Activated CD4-positive, alpha-beta T cell treated with anti-CD3 and anti-CD28 coated beads, Interleukin-2, amount 50 U/mL, for 1 hour (primary cell): ENCODE measurements around the gene GOLGA5.

Experiments used
- DNase-seq: peaks from one replicate; pipeline ENCODE4 v3.0.0-alpha.2; 2020

GOLGA5 gene

DNA sequence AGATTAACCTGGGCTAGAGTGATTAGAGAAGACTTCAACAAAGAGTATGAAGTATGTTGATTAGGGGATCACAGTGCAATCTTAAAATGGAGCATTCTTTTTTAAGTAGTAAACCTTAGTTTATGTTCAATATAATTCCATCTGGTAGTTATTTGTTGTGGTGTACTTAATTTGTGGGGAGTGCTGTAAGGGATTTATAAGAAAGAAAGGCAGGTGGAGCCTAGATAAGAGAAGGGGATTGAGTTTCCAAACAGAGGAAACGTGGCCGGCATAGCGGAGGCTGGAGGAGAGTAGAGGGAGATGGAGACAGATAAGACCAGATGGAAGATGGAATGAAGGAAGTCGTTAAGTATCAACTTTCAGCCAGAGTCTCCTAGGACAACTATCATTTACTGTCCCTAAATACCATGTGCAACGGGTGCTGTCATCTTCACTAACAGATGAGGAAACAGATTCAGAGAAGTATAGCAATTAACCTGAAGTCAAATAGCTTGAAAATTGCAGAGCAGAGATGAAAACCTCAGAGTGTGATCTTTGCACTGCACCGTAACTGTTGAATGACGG lies 38.1 kb downstream of the GOLGA5 start:
- no peak for DNase-seq

DNA sequence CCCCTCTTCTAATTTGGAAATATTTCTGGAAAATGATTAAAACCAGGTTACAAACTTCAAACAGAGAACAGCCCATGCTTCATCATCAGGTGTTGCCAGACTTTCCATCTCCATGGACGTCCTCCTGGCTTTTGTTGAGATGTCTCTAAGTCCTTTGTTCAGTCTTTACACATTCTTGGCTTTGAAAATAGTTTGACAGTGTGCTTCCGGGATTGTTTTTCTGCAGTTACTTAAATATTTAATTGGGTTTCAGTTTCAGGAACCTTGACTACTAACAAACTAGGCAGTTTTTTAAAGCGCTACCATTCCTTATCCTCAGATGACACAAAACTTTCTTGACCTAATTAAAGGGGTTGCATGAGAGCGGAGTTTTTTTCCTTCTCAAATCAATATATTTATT lies 47.8 kb downstream of the GOLGA5 start:
- no peak for DNase-seq

DNA sequence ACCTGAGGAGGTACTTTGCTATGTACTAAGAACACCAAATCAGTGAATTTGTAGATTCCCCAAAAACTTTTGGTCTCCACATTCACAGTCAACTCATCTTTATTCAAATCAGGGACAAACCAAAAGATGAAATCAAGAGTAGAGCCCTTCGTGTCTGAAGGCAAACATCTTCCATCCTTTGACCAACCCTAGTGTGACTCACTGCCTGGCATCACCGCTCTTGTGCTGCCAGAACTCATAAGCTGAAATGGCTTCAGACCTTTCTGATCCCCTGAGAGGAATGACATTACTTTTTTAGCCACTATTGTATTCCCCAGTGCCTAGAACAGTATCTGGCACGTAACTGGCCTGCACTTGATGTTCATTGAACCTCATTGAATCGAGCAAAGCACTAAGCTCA lies 50.1 kb downstream of the GOLGA5 start:
- DNase-seq = no peak

DNA sequence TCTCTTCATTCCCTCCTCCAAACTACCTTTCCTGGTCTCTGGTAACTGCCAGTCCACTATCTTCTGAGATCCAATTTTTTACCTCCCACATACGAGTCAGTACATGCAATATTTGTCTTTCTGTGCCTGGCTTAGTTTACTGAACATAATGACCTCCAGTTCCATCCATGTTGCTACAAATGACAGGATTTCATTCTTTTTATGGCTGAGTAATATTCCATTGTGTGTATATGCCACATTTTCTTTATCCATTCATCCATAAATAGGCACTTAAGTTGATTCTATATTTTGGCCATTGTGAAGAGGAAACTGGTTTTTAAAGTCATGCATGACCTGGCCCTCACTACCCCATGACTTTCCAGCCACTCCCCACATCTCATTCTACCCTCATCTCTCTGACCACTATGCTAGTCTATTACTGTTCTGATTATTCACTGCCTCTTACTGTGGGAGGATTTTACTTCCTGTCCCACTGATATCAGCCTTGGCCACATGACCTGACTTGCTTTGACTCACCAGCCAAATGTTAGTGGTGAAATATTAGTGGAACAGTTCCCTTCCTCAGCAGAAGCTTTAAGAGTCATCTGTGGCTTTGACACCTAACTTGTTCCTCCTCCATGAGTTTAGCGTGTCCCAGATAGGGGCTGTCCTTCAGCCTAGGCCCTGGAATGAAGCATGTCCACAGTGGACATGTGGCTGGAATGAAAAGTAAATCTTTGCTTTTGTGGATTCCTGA lies 52.2 kb downstream of the GOLGA5 start:
- no peak for DNase-seq

DNA sequence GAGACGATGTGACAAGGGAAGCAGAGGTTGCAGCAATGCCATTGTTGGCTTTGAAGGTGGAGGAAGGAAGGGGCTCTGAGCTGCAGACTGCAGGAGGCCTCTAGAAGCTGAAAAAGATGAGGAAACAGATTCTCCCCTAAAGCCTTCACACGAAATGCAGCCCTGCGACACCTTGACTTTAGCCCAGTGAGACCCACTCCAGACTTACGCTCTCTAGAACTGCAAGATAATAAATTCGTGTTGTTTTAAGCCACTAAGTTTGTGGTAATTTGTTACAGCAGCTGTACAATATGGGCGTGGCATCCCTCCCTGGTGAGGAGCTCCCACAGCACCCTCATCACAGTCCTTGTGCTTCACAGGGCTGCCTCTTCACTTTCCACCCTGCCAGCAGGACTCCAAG lies 53.2 kb downstream of the GOLGA5 start:
- no peak for DNase-seq

DNA sequence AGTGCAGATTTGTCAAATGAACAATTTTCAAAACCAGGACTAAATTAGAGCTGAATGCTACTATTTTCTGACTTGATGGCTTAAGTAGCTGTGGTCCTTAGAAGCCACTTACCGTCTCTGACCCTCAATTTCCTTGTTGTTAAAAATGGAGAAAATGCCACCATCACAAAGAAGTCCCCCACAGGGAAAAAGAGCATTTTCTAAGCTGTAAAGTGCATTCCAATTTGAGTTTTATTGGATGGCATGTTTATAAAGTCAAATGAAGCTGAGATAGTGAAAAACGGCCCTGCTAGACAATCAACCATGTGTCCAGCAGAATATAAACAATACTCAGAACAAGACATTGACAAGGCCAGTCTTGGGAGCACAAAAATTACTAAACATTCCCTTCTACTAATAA lies 53.6 kb downstream of the GOLGA5 start:
- DNase-seq = no peak

DNA sequence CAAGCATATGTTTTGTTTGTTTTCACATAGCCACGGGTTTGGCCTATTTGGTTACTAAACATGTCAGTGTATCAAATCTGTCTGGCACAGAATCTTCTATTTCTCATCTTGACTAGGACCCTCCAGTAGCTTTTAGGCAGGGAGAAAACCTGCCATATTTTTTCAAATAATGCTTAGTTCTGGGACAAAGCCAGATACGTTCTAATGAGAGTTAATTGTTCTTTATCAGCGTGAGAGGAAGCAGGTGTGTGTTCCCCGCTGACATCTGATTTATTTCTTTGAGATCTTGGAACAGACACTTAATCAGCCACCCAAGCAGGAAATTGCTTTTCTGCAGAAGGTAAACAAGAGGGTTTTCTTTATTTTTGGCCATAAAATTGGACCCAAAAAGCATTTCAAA lies 54.8 kb downstream of the GOLGA5 start:
- DNase-seq = no peak

DNA sequence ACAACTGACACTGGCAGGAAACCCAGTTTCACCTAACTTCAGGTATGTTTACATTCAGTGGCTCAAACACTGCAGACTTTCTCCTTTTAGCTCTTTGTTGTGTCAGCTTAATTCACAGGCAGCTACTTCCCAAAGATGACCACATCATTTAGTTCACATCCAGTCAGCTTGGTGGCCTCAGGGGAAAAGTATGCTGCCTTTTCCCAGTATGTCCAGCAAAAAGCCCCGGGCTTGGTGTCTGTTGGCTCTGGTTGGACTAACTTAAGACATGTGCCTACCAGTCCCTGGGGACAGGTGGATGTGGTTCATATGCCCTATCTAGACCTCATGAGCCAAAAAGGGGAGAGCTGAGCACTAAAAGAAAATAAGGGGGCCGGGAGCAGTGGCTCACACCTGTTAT lies 56.4 kb downstream of the GOLGA5 start:
- no peak for DNase-seq

DNA sequence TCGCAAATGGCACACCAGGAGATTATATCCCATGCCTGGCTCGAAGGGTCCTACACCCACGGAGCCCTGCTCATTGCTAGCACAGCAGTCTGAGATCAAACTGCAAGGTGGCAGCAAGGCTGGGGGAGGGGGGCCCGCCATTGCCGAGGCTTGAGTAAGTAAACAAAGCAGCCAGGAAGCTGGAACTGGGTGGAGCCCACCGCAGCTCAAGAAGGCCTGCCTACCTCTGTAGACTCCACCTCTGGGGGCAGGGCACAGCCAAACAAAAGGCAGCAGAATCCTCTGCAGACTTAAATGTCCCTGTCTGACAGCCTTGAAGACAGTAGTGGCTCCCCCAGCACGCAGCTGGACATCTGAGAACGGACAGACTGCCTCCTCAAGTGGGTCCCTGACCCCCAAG lies 59.0 kb downstream of the GOLGA5 start:
- DNase-seq = peak; percentile 25

DNA sequence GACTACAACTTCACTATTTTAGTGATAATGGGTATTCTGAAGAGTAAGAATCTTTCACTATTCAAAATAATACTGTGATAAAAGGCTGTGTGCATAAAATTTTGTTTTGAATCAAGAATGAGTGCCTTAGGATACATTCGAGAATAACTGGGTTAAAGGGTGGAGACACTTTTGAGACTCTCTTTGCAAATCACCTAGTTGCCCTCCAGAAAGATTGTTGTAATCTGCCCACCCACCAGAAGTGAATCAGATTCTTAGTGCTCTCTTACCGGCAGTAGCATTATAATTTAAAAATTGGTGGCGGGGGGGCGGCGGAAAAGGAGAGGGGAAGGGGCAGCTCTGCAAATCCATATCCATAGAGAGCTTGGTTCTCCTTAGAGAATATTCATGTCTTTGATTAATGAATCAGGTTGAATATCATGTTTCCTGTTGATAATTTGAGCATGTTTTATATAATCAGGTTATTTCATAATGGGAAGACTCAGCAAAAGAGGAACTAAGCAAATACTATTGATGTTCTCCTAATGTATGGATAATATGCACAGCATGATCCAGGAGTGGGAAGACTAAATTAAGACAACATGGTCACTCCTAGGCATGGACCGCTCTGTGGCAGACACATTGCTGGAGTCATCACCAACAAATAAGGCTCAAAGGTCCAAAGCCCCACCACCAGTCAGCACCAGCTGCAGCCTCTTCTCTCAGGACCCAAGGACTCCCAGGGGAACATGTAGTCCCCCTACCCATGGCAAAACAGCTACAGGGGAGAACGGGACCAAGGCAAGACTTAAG lies 66.1 kb downstream of the GOLGA5 start:
- DNase-seq = no peak

DNA sequence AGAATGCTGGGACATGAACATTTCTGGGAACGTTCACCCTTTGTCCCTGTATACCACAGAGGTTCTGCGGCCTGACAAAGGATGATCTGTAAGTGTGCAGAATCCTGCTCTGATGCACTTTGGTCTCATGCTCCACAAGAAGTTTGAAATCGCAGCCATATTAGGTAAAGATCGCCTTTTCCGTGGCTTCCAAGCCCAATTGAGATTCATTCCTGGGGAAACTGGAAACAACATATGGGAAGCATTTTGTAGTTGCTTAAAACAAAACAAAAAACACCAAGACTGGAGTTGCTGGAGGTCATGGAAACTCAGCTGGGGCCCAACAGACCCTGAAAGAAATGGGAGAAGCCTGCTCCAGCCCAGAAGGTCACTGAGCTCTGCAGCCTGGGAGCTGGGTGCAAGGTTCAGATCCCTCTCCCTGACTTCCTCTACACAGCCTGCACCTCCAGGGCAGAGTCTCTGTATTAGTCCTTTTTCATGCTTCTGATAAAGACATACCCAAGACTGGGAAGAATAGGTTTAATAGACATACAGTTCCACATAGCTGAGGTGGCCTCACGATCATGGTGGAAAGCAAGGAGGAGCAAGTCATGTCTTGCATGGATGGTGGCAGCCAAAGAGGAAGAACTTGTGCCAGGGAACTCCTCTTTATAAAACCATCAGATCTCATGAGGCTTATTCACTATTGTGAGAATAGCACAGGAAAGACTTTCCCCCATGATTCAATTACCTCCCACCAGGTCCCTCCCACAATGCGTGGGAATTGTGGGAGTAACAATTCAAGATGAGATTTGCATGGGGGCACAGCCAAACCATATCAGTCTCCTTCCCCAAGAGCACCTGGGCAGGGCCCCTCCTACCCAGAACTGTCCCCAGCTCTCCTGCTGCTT lies 68.0 kb downstream of the GOLGA5 start:
- no peak for DNase-seq

DNA sequence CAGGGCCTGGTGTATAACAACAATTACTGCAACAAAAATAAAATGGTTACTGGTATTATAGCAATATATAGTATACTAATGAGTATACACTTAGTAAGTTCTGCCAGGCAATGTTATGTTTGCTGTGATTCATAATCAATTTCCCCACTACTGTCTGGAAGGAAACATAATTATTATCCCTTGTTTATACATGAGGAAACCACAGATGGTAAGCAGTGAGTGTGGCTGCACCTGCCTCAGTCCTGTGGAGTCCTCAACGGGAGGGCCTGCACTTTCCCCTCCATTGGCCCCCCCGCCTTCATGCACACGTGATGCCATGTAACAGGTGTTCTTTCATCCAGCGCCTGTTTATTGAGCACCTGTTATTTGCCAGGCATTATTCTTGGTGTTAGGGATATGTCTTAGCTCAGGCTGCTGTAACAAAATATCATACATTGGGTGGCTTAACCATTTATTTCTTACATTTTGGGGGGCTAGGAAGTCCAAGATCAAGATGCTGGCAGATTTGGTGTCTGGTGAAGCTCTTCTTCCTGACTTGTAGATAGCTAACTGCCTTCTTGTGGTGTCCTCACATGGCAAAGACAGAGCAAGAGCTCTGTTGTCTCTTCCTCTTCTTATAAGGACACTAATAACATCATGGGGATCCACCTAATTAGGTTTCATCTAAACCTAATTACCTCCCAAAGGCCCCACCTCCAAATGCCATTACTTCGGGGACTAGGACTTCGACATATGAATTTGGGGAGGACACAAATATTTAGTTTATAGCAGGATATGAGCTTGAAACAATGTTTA lies 69.4 kb downstream of the GOLGA5 start:
- no peak for DNase-seq

DNA sequence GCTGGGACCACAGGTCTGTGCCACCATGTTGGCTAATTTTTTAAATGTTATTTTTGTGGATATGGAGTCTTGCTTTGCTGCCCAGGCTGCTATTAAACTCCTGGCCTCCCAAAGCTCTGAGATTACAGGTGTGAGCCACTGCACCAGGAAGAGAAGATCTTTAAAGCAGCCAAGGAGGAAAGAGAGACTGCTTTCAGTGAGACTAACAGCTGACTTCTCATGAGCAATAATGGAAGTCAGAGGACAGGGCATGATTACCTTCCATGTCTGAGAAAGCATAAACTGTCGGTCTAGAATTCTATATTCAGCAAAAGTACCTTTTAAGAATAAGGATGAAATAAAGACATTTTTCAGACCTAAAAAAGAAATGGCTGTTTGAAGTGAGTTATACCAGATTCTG lies 71.6 kb downstream of the GOLGA5 start:
- DNase-seq = no peak

DNA sequence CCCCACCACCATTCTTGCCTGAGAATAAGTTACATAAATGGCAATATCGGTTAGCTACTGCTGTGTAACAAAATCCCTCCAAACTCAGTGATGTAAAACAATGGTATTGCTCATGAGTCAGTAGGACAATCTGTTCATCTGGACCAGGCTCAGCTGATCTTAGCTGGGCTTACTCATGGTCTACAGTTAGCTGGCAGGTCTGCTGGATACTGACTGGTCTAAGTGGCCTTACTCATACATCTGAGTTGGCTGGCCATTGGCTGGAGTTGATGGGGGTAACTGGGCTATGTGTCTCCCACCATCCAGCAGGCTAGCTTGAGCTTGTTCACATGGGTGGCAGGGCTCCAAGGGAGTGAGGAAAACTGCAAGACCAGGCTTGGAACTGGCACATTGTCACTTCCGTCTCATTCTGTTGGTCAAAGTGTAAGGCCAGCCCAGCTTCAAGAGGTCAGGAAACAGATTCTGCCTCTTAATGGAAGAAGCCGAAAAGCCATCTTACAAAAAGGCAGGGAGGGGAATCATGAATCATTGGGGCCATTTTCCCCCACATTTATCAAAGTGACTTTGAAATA lies 72.2 kb downstream of the GOLGA5 start:
- DNase-seq = no peak

DNA sequence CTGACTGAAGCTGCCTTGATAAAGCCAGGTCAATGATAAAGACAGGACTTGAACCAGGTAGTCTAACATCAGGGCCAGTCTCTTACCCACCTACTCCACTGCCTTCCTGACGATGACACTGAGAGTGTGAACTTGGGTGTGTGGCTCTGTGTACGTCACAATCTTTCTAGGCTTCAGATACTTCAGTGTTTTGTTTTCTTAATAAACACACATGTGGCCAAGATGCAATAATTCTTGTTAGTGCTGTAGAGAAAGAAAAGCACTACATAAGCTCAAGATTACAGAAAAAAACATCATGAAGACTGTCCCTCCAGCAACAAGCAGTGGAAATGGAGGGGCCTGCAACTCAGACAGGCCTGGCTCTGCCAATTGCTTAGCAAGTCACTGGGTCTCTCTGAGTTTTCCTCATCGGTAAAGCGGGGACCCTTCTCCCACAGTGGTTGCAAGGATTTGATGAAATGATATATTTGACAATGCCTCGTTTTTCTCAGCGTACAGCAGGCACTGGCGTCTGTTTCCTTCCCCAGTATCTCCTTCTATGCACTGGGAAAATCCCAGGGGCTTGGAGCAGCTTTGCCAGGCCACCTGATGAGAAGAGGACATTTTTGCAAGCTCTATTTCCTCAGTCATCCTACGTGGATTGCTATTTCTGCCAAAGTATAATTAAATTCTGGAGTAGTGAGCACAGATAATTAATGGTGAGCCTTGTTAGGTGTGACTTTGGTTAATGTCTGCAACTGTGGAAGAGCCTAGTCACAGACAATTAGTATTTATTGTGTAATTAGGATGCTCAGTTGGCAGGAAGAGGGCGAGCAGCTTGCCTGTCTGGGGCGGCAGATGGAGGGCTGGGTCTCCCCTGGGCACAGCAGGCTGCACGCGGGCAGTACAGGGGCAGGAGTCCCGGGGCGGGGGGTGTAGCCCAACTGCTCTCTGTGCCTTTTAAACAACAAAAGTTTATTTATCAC lies 73.1 kb downstream of the GOLGA5 start:
- no peak for DNase-seq

DNA sequence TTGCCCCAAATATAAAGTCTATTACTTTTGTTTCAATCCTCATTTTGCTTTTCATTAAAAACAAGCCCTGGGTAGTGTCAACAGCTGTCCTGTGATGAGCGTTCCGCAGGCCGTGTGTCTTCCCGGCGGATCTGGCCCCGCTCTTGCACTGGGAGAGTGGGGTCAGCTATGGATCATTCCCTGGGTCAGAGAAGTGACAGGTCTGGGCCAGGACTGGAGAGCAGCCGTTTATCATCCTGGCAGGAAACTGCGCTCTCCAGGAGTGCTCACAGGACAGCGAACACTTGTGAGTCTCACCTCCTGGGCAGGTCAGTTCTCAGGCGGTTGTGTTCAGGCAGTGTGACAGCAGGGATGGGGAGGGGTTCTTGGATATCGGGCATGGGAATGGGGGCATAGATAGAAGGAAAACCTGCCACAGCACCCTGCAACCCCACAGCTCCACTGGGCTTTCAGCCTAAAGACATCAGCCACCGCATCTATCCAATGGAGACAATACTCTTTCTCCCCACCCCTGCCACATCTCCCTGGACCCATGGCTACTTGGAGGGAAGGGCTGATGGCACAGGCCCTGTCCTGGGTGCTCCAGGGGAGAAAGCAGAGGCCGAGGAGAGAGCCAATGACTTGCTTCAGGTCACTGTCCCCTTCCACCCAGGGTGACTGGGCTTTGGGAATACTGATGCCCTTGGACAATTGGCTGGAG lies 81.0 kb downstream of the GOLGA5 start:
- DNase-seq = no peak

DNA sequence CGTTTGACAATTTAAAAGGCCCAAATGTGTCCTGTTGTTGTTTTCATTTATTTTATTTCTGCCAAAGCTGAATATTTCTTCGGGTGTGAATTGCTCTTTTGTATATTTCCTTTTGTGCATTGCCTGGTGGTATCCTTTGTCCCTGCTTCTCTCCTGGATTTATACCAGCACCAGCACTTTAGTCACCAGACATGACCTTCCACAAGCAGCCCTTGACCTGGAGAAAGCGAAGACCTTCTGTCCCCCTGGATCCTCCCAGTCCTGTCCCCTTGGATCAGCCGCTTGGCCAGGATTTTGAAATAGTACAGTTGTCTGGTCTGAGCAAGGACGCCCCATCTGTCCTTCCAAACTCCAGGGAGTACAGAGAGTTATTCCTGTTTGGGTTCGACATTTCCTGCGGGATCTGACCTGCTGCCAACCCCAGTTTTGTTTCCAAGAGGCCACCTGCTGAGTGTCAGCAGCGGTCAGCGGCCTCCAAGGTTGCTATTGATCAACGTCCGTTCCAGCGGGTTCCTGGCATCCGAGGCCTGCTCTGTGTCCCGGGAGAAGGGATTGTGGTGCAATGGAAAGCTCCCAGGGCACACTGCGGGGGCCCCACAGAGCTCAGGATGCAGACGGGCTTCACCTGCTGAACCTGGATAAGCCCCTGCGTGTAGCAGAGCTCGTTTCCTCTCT lies 83.8 kb downstream of the GOLGA5 start:
- DNase-seq = no peak

DNA sequence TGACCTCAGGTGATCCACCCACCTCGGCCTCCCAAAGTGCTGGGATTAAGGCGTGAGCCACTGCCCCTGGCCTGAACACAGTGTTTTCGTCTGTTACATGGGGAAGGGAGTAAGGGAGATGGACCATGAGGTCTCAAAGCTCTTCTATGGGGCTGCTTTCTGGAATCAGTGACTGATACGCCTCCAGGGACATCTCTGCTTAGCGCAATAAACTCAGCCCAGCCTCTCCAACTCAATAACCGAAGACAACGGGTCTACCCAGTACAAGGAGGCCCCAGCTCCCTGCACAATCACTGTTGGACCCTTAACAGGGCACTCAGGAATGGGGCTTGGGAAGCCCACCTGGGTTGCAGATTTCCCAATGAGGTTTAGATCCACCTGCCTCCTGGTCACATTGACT lies 86.2 kb downstream of the GOLGA5 start:
- DNase-seq = no peak

DNA sequence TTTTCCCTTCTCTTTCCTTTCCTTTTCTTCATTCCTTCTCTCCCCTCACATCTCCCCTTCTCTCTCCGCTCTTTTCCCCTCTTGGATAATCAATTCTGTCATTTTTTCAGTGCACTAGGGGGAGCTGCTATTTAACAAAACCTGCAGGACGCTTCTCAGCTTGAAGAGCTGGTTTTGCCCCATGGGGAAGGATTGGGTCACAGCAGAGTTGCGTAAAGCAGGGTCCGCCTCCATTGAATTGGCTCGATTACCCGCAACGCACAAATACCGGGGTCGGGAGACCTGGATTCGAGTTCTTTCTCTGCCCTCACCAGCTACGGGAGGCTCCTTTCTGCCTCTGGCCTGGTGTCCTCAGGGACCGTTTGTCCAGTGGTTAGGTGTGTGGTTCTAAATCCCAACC lies 86.7 kb downstream of the GOLGA5 start:
- no peak for DNase-seq

DNA sequence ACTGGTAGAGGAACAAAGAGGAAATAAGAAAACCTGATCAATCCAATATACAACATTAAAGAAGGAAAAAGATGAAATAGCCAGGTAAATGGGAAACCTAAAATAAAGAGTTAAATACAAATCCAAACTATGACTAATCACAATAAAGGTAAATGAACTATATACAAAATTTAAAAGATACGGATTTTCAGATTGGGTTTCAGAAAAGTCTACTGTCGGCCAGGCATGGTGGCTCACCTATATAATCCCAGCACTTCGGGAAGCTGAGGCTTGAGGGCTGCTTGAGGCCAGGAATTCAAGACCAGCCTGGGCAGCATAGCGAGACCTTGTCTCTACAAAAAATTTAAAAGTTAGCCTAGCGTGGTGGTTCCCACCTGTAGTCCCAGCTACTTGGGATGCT lies 89.0 kb downstream of the GOLGA5 start:
- DNase-seq = no peak
